ENCODE results near the gene DSPP.
"Not testable (repeated sequence)": the region's sequence is repeated elsewhere in the genome, so short reads cannot be mapped to it uniquely, and the experiment has no call there.

Gene DSPP

GRCh38 chr4:87608229-87608628, at the start of gene DSPP:
TSS of gene DSPP (plus strand) at chr4:87608529. CDS start at chr4:87610909, 2,380 bp downstream.
- no peak for DNase-seq (ENCODE audit: low read depth, low spot score)
- H3K27ac ChIP-seq: no peak within 1 kb of the TSS

- no peak for DNase-seq (ENCODE audit: low read depth, low spot score)
- no peak overlapping the region for H3K27ac ChIP-seq
Measured at GRCh38 chr4:87559090-87559837, 49.1 kb upstream of the DSPP start.

GRCh38 chr4:87560802-87561201, 47.5 kb upstream of the DSPP start:
- DNase-seq (ENCODE audit: low read depth, low spot score): no peak

GRCh38 chr4:87565746-87566145, 42.6 kb upstream of the DSPP start:
- no peak overlapping the region for H3K27ac ChIP-seq
- DNase-seq (ENCODE audit: low read depth, low spot score): no peak

More at GRCh38 chr4:87560802-87561201, 47.5 kb upstream of the DSPP start:
- no peak overlapping the region for H3K27ac ChIP-seq

GRCh38 chr4:87566276-87566675, 42.1 kb upstream of the DSPP start:
- no peak for DNase-seq (ENCODE audit: low read depth, low spot score)
- H3K27ac ChIP-seq: no peak overlapping the region

GRCh38 chr4:87567191-87567590, 41.1 kb upstream of the DSPP start:
- no peak overlapping the region for H3K27ac ChIP-seq
- DNase-seq (ENCODE audit: low read depth, low spot score): no peak

GRCh38 chr4:87570290-87570805, 38.0 kb upstream of the DSPP start:
- DNase-seq (ENCODE audit: low read depth, low spot score): no peak
- H3K27ac ChIP-seq: no peak overlapping the region

- DNase-seq (ENCODE audit: low read depth, low spot score); H3K27ac ChIP-seq: not testable (repeated sequence)
Measured at GRCh38 chr4:87574376-87574775, 34.0 kb upstream of the DSPP start.

- peak; percentile 34 for DNase-seq (ENCODE audit: low read depth, low spot score)
- peak overlapping the region; percentile 4 for H3K27ac ChIP-seq
Measured at GRCh38 chr4:87574996-87575395, 33.3 kb upstream of the DSPP start.

GRCh38 chr4:87575408-87575807, 32.9 kb upstream of the DSPP start:
- no peak for DNase-seq (ENCODE audit: low read depth, low spot score)

GRCh38 chr4:87575983-87576382, 32.3 kb upstream of the DSPP start:
- H3K27ac ChIP-seq: no peak overlapping the region
- DNase-seq (ENCODE audit: low read depth, low spot score): no peak

More at GRCh38 chr4:87575408-87575807, 32.9 kb upstream of the DSPP start:
- peak overlapping the region; percentile 4 for H3K27ac ChIP-seq

- no peak for DNase-seq (ENCODE audit: low read depth, low spot score)
Measured at GRCh38 chr4:87579478-87579877, 28.9 kb upstream of the DSPP start.

GRCh38 chr4:87580057-87580456, 28.3 kb upstream of the DSPP start:
- DNase-seq (ENCODE audit: low read depth, low spot score): no peak
- no peak overlapping the region for H3K27ac ChIP-seq

More at GRCh38 chr4:87579478-87579877, 28.9 kb upstream of the DSPP start:
- no peak overlapping the region for H3K27ac ChIP-seq

- H3K27ac ChIP-seq: no peak overlapping the region
- DNase-seq (ENCODE audit: low read depth, low spot score): no peak
Measured at GRCh38 chr4:87584222-87584908, 24.0 kb upstream of the DSPP start.

- no peak overlapping the region for H3K27ac ChIP-seq
- DNase-seq (ENCODE audit: low read depth, low spot score): peak; percentile 68
Measured at GRCh38 chr4:87589531-87589930, 18.8 kb upstream of the DSPP start.

GRCh38 chr4:87592124-87592523, 16.2 kb upstream of the DSPP start:
- no peak overlapping the region for H3K27ac ChIP-seq
- DNase-seq (ENCODE audit: low read depth, low spot score): no peak

GRCh38 chr4:87601361-87601760, 7.0 kb upstream of the DSPP start:
- no peak for DNase-seq (ENCODE audit: low read depth, low spot score)
- no peak overlapping the region for H3K27ac ChIP-seq

- H3K27ac ChIP-seq: no peak overlapping the region
- DNase-seq (ENCODE audit: low read depth, low spot score): no peak
Measured at GRCh38 chr4:87614292-87614890, 6.1 kb downstream of the DSPP start.

GRCh38 chr4:87616268-87616667, 7.9 kb downstream of the DSPP start:
- no peak overlapping the region for H3K27ac ChIP-seq
- DNase-seq (ENCODE audit: low read depth, low spot score): no peak

GRCh38 chr4:87620086-87620485, 11.8 kb downstream of the DSPP start:
- no peak for DNase-seq (ENCODE audit: low read depth, low spot score)
- no peak overlapping the region for H3K27ac ChIP-seq

- DNase-seq (ENCODE audit: low read depth, low spot score): no peak
- H3K27ac ChIP-seq: no peak overlapping the region
Measured at GRCh38 chr4:87620491-87620890, 12.2 kb downstream of the DSPP start.

Measured in epithelial cell of prostate (primary cell).